ENCODE measurements around the gene TP73.

- TF ChIP-seq CTCF (conservative IDR thresholded peaks at IDR 0.05) (no peak), EZH2 (IDR thresholded peaks at IDR 0.05; ENCODE audit: low read depth) (no peak)
These were observed 70.5 kb downstream of the TP73 start for GRCh38 chr1:3722846-3723245.
